ENCODE measurements around the gene ZBTB46. TPM values are rescaled to one million over a fixed set of nuclear protein-coding genes. Genes with fewer than 3 reads are reported as not detected.

ZBTB46 gene
- polyA plus RNA-seq, 3 donors = 0.07 to 2.3 (median 0.37) TPM

- H3K4me1 Mint-ChIP-seq = peaks cover 49% of the 10 kb centered on the region
- no peaks in the 10 kb centered on the region for H3K9me3 Mint-ChIP-seq
- H3K27me3 Mint-ChIP-seq (ENCODE audit: low read depth in 3 of 3) = peaks cover 0 to 2% (median 0%) of the 10 kb centered on the region in 3 donors
- H3K4me2 ChIP-seq (replicated peaks; ENCODE audit: extremely low read depth, low read length, poor library complexity, severe bottlenecking) = peak within 1 kb of the TSS; percentile 83
- no peaks in the 10 kb centered on the region for H3K27me3 ChIP-seq (ENCODE audit: control insufficient read depth in 2 of 2, insufficient read depth in 2 of 2, low read length in 2 of 2)
- intact Hi-C loops (cut with micrococcal nuclease) = loop anchor here (1.0 to 10.0 kb wide), 8 partner anchors 8 to 330 kb away; partner anchors contain the start of gene PTK6 (in 1 of the 2)
- peak within 1 kb of the TSS; percentile 99 for H3K9ac ChIP-seq (ENCODE audit: insufficient read depth, low read length, poor library complexity, severe bottlenecking)
- peak within 1 kb of the TSS; percentile 56 for H2AFZ ChIP-seq (ENCODE audit: insufficient read depth, low read depth, low read length, poor library complexity, severe bottlenecking)
- peak within 1 kb of the TSS; percentile 63 to 97 (median 77) for H3K4me3 ChIP-seq (replicated peaks in 1 of 3; ENCODE audit: low read depth in 2 of 3, low read length in 3 of 3)
- H3K79me2 ChIP-seq (ENCODE audit: insufficient read depth, low read length) = peaks cover 75% of the 10 kb centered on the region
- H3K9me3 ChIP-seq (replicated peaks in 1 of 2; ENCODE audit: control insufficient read depth in 1 of 2, insufficient read depth in 1 of 2, low read length in 2 of 2) = no peaks in the 10 kb centered on the region
- peak within 1 kb of the TSS; percentile 92 to 96 for H3K4me3 Mint-ChIP-seq
- H3K27ac Mint-ChIP-seq = peak within 1 kb of the TSS; percentile 97 to 99 (median 98)
- TF ChIP-seq CTCF (IDR thresholded peaks at IDR 0.05) = no peak
- peaks cover 34 to 60% of the 10 kb centered on the region in 2 donors for H3K36me3 Mint-ChIP-seq
- peak within 1 kb of the TSS; percentile 99 for H3K27ac ChIP-seq (ENCODE audit: low read depth in 1 of 2, low read length in 2 of 2)
- WGBS (ENCODE audit: insufficient coverage) = under 1% methylated on average over 64 of the region's 68 CpGs
- peak; percentile 98 to 99 (median 99) for DNase-seq
- H4K20me1 ChIP-seq (ENCODE audit: insufficient read depth, low read length) = peaks cover 16% of the 10 kb centered on the region
- H3K4me1 ChIP-seq (ENCODE audit: control insufficient read depth in 1 of 2, insufficient read depth in 2 of 2, low read length in 2 of 2) = peaks cover 58 to 77% of the 10 kb centered on the region in 2 donors
- H3K36me3 ChIP-seq (replicated peaks in 1 of 2; ENCODE audit: control insufficient read depth in 1 of 2, insufficient read depth in 2 of 2, low read length in 2 of 2) = peaks cover 25 to 31% of the 10 kb centered on the region in 2 donors
Measured at GRCh38 chr20:63864978-63865640, 34.0 kb upstream of the ZBTB46 start, which contains the start of gene TPD52L2. TSS of gene TPD52L2 (plus strand) at chr20:63865270. CDS start at chr20:63865366, 96 bp downstream.

DNA sequence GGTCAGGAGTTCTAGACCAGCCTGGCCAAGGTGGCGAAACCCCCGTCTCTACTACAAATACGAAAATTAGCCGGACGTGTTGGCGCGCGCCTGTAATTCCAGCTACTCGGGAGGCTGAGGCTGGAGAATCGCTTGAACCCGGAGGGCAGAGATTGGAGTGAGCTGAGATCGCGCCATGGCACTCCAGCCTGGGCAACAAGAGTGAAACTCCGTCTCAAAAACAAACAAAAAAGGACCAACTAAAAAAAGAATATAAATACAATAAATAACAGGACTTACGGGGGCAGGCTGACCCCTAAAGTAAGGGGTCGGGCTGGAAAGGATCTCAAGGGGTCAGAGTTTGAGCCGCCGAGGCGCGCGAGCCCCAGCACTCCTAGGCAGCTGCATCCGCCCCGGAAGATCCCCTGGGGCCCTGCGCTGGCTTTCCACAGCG is 33.5 kb upstream of the ZBTB46 start:
- Histone ChIP-seq H3K4me3 (replicated peaks in 1 of 3; ENCODE audit: low read depth in 2 of 3, low read length in 3 of 3) (peak overlapping the region; percentile 63 to 97 (median 77)), H3K9me3 (replicated peaks in 1 of 2; ENCODE audit: control insufficient read depth in 1 of 2, insufficient read depth in 1 of 2, low read length in 2 of 2) (no peaks in the 10 kb centered on the region), H4K20me1 (ENCODE audit: insufficient read depth, low read length) (peaks cover 16% of the 10 kb centered on the region), H3K4me1 (ENCODE audit: control insufficient read depth in 1 of 2, insufficient read depth in 2 of 2, low read length in 2 of 2) (peaks cover 60 to 78% of the 10 kb centered on the region in 2 donors), H3K9ac (ENCODE audit: insufficient read depth, low read length, poor library complexity, severe bottlenecking) (peak overlapping the region; percentile 99), H3K79me2 (ENCODE audit: insufficient read depth, low read length) (peaks cover 69% of the 10 kb centered on the region), H3K36me3 (replicated peaks in 1 of 2; ENCODE audit: control insufficient read depth in 1 of 2, insufficient read depth in 2 of 2, low read length in 2 of 2) (peaks cover 20 to 26% of the 10 kb centered on the region in 2 donors), H3K27me3 (ENCODE audit: control insufficient read depth in 2 of 2, insufficient read depth in 2 of 2, low read length in 2 of 2) (no peaks in the 10 kb centered on the region), H2AFZ (ENCODE audit: insufficient read depth, low read depth, low read length, poor library complexity, severe bottlenecking) (peak overlapping the region; percentile 26), H3K4me2 (replicated peaks; ENCODE audit: extremely low read depth, low read length, poor library complexity, severe bottlenecking) (peak overlapping the region; percentile 83), H3K27ac (ENCODE audit: low read depth in 1 of 2, low read length in 2 of 2) (peak overlapping the region; percentile 99)
- H3K36me3 Mint-ChIP-seq = peaks cover 28 to 57% of the 10 kb centered on the region in 2 donors
- under 1% methylated on average over 15 of the region's 25 CpGs for WGBS (ENCODE audit: insufficient coverage)
- H3K4me1 Mint-ChIP-seq = peaks cover 54% of the 10 kb centered on the region
- no peak for DNase-seq
- H3K9me3 Mint-ChIP-seq = no peaks in the 10 kb centered on the region
- TF ChIP-seq CTCF (IDR thresholded peaks at IDR 0.05) = peak; percentile 48
- H3K4me3 Mint-ChIP-seq = peak overlapping the region; percentile 92 to 94
- H3K27ac Mint-ChIP-seq = peak overlapping the region; percentile 97 to 99 (median 98)
- intact Hi-C loops (cut with micrococcal nuclease) = loop anchor here (1.0 to 10.0 kb wide), 6 partner anchors 9 to 330 kb away; partner anchors contain the start of gene PTK6 (in 1 of the 2)
- peaks cover 0 to 3% (median 0%) of the 10 kb centered on the region in 3 donors for H3K27me3 Mint-ChIP-seq (ENCODE audit: low read depth in 3 of 3)
